Muscle of leg (tissue), 11 donors: ENCODE results near the gene POFUT1. TPM values are rescaled to one million over a fixed set of nuclear protein-coding genes. Genes with fewer than 3 reads are reported as not detected.
"Not testable (repeated sequence)": the region's sequence is repeated elsewhere in the genome, so short reads cannot be mapped to it uniquely, and the experiment has no call there.

Source experiments
- DNase-seq: peaks from one replicate; pipeline ENCODE4 v3.0.0; 2013
- H3K27ac ChIP-seq: one replicate; pipeline ENCODE4 v1.5.1; 2013; ENCODE audit warnings: mild to moderate bottlenecking, low read length, control low read depth
- H3K27me3 ChIP-seq: one replicate; pipeline ENCODE4 v1.6.1; 2013; ENCODE audit warnings: low read length; ENCODE audit not compliant: control insufficient read depth, insufficient read depth
- H3K36me3 ChIP-seq: one replicate; pipeline ENCODE4 v1.6.1; 2013; ENCODE audit warnings: low read length; ENCODE audit not compliant: control insufficient read depth, insufficient read depth
- H3K4me1 ChIP-seq: one replicate; pipeline ENCODE4 v1.6.1; 2013; ENCODE audit warnings: low read length; ENCODE audit not compliant: control insufficient read depth, insufficient read depth
- H3K4me3 ChIP-seq: one replicate; pipeline ENCODE4 v1.5.1; 2013; ENCODE audit warnings: low read length, control low read depth
- H3K9me3 ChIP-seq: replicated peaks from 2 replicates; pipeline ENCODE4 v1.6.1; 2013; ENCODE audit warnings: low read depth, low read length; ENCODE audit not compliant: control insufficient read depth
- WGBS: methylation state at CpG from one replicate; pipeline ENCODE4 v1.1.5; 2013; ENCODE audit warnings: missing lambda C conversion rate; ENCODE audit not compliant: insufficient coverage; 5-methylcytosine and 5-hydroxymethylcytosine counted together
- polyA plus RNA-seq, 8 donors: library from polyadenylated mRNA; unstranded; fragments of 120-200 nt; gene quantifications; one replicate each; pipeline versions ENCODE4 v1.2.1 to v1.2.3, GENCODE V29; 2013; ENCODE audit warnings: inconsistent platforms in 1 of 8, low replicate concordance in 1 of 8; ENCODE audit not compliant: insufficient read length in 8 of 8, insufficient read depth in 1 of 8
- total RNA-seq: library from RNA; stranded (reverse); fragments of 120-200 nt; gene quantifications from one replicate; pipeline ENCODE4 v1.2.4, GENCODE V29; 2013

POFUT1 gene
- total and polyA plus RNA-seq, 9 donors = 23.2 to 39.1 (median 30.8) TPM

DNA sequence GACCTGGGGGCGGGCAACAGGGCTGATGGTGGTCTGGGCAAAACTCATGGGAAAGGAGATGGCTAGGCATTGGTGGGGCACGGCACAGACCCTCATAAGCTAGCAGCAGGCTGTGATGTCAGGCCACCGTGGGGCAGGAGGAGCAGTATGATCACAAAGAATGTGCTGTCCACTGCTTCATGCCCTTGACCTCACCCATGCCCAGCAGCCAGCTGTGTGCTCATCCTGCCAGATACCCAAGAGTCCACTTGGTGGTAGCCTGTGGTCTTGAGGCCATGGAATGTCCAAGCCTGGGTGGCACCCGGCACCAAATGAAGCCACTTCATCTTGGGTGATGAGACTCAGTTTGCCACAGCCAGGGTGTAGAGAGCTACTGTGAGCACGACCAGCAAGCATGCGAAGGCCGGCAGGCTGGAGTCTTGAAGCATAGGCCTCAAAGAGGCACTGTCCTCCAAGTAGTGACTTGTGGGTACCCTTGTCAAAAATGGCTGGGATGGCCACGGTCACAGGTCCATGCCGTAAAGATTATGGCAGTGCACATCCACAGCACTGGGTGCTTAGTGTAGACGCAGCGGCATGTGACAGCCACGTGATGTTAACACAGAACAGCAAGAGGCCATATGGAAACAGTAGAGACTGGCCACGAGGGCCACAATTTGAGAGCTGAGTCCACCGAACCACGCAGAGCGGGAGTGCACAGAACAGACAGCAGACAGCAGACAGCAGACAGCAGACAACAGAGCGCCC lies 19.1 kb upstream of the POFUT1 start:
- Histone ChIP-seq H3K27me3 (no peaks in the 10 kb centered on the region), H3K27ac (no peak overlapping the region), H3K9me3 (no peaks in the 10 kb centered on the region), H3K4me3 (no peak overlapping the region), H3K4me1 (peaks cover 25% of the 10 kb centered on the region), H3K36me3 (peaks cover 13% of the 10 kb centered on the region)
- DNase-seq = no peak
- 93% methylated on average over 17 of the region's 17 CpGs for WGBS

DNA sequence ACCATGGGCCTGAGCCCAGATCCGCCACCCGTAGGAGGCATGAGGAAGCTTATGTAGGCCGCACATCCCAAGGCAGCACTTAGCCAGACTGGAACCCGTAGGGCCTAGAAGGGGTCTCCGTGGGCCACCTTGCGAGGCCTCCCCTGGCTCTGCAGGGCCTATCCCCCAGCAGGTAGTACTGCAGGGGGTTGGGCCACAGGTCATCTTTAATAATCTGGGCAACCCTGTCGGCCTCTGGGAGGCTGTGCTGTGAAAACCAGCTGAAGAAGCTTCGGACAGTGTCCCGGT lies 18.6 kb upstream of the POFUT1 start:
- Histone ChIP-seq H3K27me3 (no peaks in the 10 kb centered on the region), H3K4me1 (peaks cover 25% of the 10 kb centered on the region), H3K9me3 (no peaks in the 10 kb centered on the region), H3K4me3 (peak overlapping the region; percentile 74), H3K36me3 (peaks cover 15% of the 10 kb centered on the region), H3K27ac (no peak overlapping the region)
- 97% methylated on average over 6 of the region's 9 CpGs for WGBS
- no peak for DNase-seq

DNA sequence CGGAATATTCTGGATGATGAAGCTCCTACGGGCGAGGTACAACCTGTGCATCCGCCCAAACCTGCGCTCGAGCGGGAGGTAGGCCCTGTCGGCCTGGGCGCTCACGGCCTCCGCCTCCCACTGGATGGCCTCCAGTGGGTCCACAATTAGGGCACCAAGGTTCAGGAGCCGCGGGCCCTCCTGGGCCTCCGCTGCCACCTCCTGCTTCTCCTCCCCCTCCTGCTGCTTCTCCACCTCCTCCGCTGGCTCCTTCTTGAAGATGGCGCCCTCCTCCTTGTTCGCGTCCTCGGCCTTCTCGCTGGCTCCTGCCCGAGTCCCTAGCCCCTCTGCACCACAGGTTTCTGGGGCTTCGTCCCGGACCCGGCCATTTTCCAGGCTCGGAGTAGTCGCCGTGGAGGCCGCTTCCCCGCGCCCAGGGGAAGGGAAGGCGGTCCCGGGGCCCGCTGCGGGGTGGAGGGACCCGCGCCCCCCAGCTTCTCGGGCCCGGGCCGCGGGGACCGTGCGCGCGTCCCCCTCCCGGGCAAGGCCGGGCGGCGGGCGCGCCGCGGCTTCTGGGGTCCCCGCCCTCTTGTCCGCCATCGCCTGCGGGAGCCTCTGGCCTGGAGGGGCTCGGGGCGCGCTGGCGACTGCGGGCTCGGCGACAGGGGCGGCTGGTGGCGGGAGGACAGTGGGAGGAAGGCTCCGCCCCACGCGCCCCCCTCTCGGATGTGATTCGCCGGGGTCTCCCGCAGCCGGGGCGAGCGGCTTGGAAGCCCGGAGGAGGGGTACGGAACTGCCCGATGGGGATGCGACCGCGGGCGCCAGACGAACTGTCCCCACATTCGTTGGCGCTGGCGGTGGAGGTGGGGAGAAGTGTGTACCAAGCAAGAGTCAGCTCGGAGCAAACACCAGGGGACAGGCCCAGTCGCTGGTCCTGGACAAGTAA lies 17.7 kb upstream of the POFUT1 start:
- peak; percentile 66 for DNase-seq
- H3K27ac ChIP-seq = peak overlapping the region; percentile 67
- peaks cover 25% of the 10 kb centered on the region for H3K4me1 ChIP-seq
- 5% methylated on average over 74 of the region's 88 CpGs for WGBS
- no peaks in the 10 kb centered on the region for H3K9me3 ChIP-seq
- H3K27me3 ChIP-seq = no peaks in the 10 kb centered on the region
- peaks cover 23% of the 10 kb centered on the region for H3K36me3 ChIP-seq
- peak overlapping the region; percentile 74 for H3K4me3 ChIP-seq

DNA sequence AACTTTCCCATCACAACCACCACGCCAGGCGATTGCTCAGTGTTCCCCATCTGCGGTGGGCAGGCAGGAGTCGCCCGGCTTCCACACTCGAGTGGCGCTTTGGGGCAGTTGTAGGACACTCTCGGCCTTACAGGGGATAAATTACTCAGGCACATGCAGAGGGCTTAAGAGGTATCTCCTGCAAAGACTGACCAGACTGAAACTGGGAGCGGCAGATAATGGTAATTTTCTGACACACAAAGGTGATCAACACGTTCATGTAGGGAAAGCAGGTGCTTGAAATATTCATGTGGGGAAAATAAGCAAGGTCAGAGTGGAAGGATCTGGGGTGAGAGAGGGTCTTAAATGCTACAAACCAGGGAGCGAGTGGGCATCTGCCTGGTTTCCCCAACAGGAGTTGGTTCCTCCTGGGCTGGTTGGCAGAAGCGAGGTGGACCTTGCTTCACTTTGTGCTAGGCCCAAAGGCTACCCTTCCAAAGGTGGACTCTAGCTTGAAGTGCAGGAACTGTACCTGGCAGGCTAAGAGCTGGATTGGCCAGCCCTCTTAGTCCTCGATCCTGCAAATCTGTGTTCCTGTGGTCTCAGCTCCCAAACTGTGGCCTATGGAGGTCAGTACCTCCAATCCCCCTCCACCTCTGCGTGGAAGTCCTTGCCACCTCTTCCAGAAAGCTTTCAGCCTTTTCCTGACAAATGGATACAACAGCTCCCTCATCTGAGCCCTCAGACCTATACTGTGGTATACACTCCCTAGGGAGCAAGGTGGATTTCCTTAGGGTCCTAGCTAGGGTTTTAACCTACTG lies 16.9 kb upstream of the POFUT1 start:
- H3K27ac ChIP-seq = peak overlapping the region; percentile 35
- H3K27me3 ChIP-seq = no peaks in the 10 kb centered on the region
- no peaks in the 10 kb centered on the region for H3K9me3 ChIP-seq
- H3K4me1 ChIP-seq = peaks cover 25% of the 10 kb centered on the region
- H3K36me3 ChIP-seq = peaks cover 31% of the 10 kb centered on the region
- H3K4me3 ChIP-seq = peak overlapping the region; percentile 74
- WGBS = 24% methylated on average over 11 of the region's 14 CpGs
- no peak for DNase-seq

DNA sequence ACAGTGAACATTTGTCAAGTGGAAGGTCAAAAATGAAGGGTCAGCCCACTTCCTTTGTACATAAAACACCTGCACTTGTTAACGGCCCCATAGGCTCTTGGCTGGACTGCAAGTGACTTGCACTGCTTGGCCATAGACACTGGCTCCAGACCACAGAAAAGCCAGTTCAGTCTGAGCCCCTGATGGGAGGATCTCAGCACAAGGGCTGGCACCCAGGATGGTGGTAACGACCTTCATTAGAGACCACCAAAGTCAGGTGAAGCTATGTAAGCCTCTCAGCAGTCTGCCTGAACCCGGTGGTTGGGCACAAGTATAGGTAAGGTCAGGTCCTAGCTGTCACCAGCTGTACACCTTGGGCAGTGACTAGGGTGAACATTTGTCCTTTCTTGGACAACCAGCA lies 16.3 kb upstream of the POFUT1 start:
- WGBS = 70% methylated on average over 2 of the region's 3 CpGs
- no peak overlapping the region for H3K4me3 ChIP-seq
- H3K36me3 ChIP-seq = peaks cover 37% of the 10 kb centered on the region
- peaks cover 25% of the 10 kb centered on the region for H3K4me1 ChIP-seq
- no peaks in the 10 kb centered on the region for H3K27me3 ChIP-seq
- no peak for DNase-seq
- no peaks in the 10 kb centered on the region for H3K9me3 ChIP-seq
- no peak overlapping the region for H3K27ac ChIP-seq

DNA sequence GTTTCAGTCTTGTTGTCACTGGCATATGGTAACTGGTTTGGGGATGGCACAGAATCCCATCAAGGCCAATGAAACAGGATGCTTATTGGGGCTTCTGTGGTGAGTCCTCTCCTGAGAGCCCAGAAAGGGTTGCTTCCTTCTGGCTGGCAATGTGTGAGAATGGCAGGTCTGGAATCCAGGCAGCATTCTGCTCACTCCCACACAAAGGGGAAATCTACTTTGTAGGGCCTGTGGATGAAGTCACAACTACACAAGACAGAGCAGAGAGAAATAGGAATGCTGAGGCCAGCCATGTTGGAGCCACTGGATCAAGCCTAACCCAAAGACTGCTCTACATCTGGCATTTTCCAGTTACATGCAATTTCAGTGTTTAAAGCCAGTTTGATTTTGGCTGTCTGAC lies 15.8 kb upstream of the POFUT1 start:
- no peak overlapping the region for H3K27ac ChIP-seq
- H3K36me3 ChIP-seq = peaks cover 42% of the 10 kb centered on the region
- H3K9me3 ChIP-seq = no peaks in the 10 kb centered on the region
- H3K27me3 ChIP-seq = no peaks in the 10 kb centered on the region
- DNase-seq = no peak
- peaks cover 25% of the 10 kb centered on the region for H3K4me1 ChIP-seq
- H3K4me3 ChIP-seq = no peak overlapping the region

DNA sequence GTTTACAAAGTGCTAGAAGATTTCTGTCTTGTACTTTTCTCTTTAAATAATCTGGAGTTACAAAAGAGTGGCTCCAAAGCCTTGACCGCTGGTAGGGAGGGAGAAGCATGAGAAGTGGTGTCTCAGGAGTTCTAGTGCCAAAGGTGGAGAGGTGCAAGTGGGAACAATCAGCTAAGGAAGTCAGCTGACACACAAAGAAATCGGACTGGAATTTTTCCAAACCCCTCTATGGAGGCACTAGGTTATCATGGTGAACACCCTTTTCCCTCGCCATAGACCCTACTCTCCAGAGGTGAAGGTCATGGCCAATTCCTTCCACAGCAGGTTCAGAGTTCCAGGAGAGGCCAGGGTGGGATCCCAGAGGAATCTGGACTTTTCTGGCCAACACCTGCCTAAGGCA lies 15.0 kb upstream of the POFUT1 start:
- DNase-seq = no peak
- Histone ChIP-seq H3K27me3 (no peaks in the 10 kb centered on the region), H3K36me3 (peaks cover 49% of the 10 kb centered on the region), H3K4me1 (peaks cover 25% of the 10 kb centered on the region), H3K27ac (no peak overlapping the region), H3K4me3 (no peak overlapping the region), H3K9me3 (no peaks in the 10 kb centered on the region)
- WGBS = no CpG with 5 or more reads among the region's 3 CpGs

DNA sequence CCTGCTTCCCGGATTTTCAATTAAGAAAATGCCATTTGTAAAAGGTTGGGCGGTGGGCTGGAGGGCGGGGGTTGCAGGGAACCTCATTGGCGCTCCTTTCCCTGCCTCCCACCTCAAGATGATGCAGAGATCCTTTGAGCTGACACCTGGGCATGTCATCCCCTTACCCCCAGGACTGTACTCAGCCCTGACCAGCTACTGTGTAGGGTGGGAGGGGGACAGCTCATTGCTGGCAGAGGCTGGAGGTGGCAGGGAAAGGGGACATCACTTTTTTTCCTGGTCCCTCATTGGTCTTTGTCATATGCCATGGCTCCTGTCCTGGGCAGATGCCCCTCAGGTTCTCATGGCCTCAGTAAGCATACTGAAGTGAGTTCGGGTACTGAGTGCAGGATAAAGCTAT lies 14.3 kb upstream of the POFUT1 start:
- Histone ChIP-seq H3K36me3 (peaks cover 51% of the 10 kb centered on the region), H3K4me1 (peaks cover 23% of the 10 kb centered on the region)
- H3K9me3 ChIP-seq, H3K27me3 ChIP-seq, H3K27ac ChIP-seq, H3K4me3 ChIP-seq, DNase-seq: not testable (repeated sequence)
- 97% methylated on average over 3 of the region's 5 CpGs for WGBS

DNA sequence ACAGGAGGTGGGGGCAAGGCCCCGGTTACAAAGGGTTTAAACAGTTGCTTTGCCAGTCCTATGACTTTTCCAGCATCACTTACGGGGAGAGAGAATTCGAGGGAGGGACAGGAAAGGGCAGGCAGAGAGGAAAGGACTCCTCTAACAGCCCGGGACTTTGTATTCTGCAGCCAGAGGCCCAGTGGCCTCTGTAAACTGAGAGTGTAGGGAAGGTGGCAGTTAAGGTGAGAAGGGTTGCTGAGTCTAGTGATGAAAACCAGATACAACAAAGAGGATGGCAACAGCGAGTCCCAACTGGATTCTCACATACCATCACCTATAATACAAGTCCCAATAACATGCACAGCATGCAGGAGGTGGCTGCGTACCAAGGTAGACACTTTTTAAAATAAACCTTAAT lies 13.7 kb upstream of the POFUT1 start:
- Histone ChIP-seq H3K4me1 (peaks cover 17% of the 10 kb centered on the region), H3K27ac (no peak overlapping the region), H3K36me3 (peaks cover 55% of the 10 kb centered on the region)

DNA sequence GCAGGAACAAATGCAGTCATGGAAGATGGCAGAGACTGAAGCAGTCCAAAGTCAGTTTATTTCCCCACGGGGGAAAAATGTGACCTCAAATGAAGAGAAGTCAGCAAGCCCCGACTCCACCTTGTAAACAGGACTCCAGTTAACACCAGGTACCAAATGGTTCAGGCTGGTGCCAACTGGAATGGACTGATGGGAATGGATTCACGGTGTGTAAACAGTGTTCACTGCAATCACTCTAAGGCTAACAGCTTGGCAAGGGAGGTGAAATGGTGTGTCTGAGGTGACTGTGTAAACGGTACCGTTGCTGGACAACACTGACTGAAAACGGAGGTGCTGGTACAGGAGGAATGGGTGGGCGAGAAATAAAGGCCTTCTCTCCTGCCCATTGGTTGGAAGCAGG lies 12.1 kb upstream of the POFUT1 start:
- no peaks in the 10 kb centered on the region for H3K9me3 ChIP-seq
- peaks cover 68% of the 10 kb centered on the region for H3K36me3 ChIP-seq
- H3K27me3 ChIP-seq = no peaks in the 10 kb centered on the region
- H3K27ac ChIP-seq = no peak overlapping the region
- DNase-seq = no peak
- H3K4me3 ChIP-seq = no peak overlapping the region
- 64% methylated on average over 7 of the region's 7 CpGs for WGBS
- H3K4me1 ChIP-seq = peaks cover 6% of the 10 kb centered on the region

More for the DNA sequence above, 13.7 kb upstream of the POFUT1 start:
- no peak for DNase-seq
- 86% methylated on average over 1 of the region's 6 CpGs for WGBS
- Histone ChIP-seq H3K9me3 (no peaks in the 10 kb centered on the region), H3K4me3 (no peak overlapping the region), H3K27me3 (no peaks in the 10 kb centered on the region)
